Duodenal mucosa (tissue), 2 donors: ENCODE measurements around the gene TMED8.
"Not testable (repeated sequence)": the region's sequence is repeated elsewhere in the genome, so short reads cannot be mapped to it uniquely, and the experiment has no call there.

Experiments used
- H3K27ac ChIP-seq: one replicate; pipeline ENCODE4 v1.7.0; 2013; ENCODE audit warnings: low read depth, low read length
- H3K27me3 ChIP-seq, 2 donors: one replicate each; pipeline ENCODE4 v1.7.0; 2013; ENCODE audit warnings: low read length in 2 of 2, control low read depth in 1 of 2; ENCODE audit not compliant: insufficient read depth in 2 of 2, control insufficient read depth in 1 of 2
- H3K36me3 ChIP-seq, 2 donors: one replicate each; pipeline ENCODE4 v1.7.0; 2013; ENCODE audit warnings: low read length in 2 of 2, control low read depth in 1 of 2; ENCODE audit not compliant: insufficient read depth in 2 of 2, control insufficient read depth in 1 of 2
- H3K4me1 ChIP-seq, 2 donors: one replicate each; pipeline ENCODE4 v1.7.0; 2013; ENCODE audit warnings: low read length in 2 of 2, control low read depth in 1 of 2; ENCODE audit not compliant: insufficient read depth in 2 of 2, control insufficient read depth in 1 of 2
- H3K4me3 ChIP-seq, 2 donors: one replicate each; pipeline ENCODE4 v1.7.0; 2013; ENCODE audit warnings: low read length in 2 of 2, low read depth in 1 of 2
- H3K9ac ChIP-seq, 2 donors: one replicate each; pipeline ENCODE4 v1.7.0; 2013; ENCODE audit warnings: low read length in 2 of 2, low read depth in 1 of 2
- H3K9me3 ChIP-seq, 2 donors: one replicate each; pipeline ENCODE4 v1.7.0; 2013; ENCODE audit warnings: low read length in 2 of 2, control low read depth in 1 of 2; ENCODE audit not compliant: control insufficient read depth in 1 of 2

The TMED8 gene

GRCh38 chr14:77342726-77343397, 34.0 kb downstream of the TMED8 start:
- Histone ChIP-seq H3K9me3 (no peaks in the 10 kb centered on the region), H3K4me1 (no peaks in the 10 kb centered on the region), H3K27me3 (no peaks in the 10 kb centered on the region), H3K4me3 (no peak overlapping the region), H3K9ac (no peak overlapping the region), H3K27ac (no peak overlapping the region), H3K36me3 (peaks cover 6 to 40% of the 10 kb centered on the region in 2 donors)

- no peak overlapping the region for H3K9ac ChIP-seq
- H3K9me3 ChIP-seq: no peaks in the 10 kb centered on the region
- peaks cover 2 to 36% of the 10 kb centered on the region in 2 donors for H3K36me3 ChIP-seq
- no peak overlapping the region for H3K27ac ChIP-seq
- no peaks in the 10 kb centered on the region for H3K27me3 ChIP-seq
- H3K4me1 ChIP-seq: no peaks in the 10 kb centered on the region
- no peak overlapping the region for H3K4me3 ChIP-seq
Observed at GRCh38 chr14:77340389-77340788, 36.5 kb downstream of the TMED8 start.

- no peaks in the 10 kb centered on the region for H3K27me3 ChIP-seq
- no peaks in the 10 kb centered on the region for H3K9me3 ChIP-seq
- no peaks in the 10 kb centered on the region for H3K4me1 ChIP-seq
- no peak overlapping the region for H3K4me3 ChIP-seq
- no peak overlapping the region for H3K27ac ChIP-seq
- H3K36me3 ChIP-seq: peaks cover 2 to 36% of the 10 kb centered on the region in 2 donors
- no peak overlapping the region for H3K9ac ChIP-seq
Observed at GRCh38 chr14:77339407-77339806, 37.5 kb downstream of the TMED8 start.

GRCh38 chr14:77338302-77338701, 38.6 kb downstream of the TMED8 start:
- no peak overlapping the region for H3K27ac ChIP-seq
- H3K36me3 ChIP-seq: peaks cover 2 to 34% of the 10 kb centered on the region in 2 donors
- no peak overlapping the region for H3K9ac ChIP-seq
- H3K9me3 ChIP-seq: no peaks in the 10 kb centered on the region
- H3K4me3 ChIP-seq: no peak overlapping the region
- no peaks in the 10 kb centered on the region for H3K27me3 ChIP-seq
- H3K4me1 ChIP-seq: no peaks in the 10 kb centered on the region

GRCh38 chr14:77337880-77338279, 39.0 kb downstream of the TMED8 start:
- H3K9me3 ChIP-seq: no peaks in the 10 kb centered on the region
- no peak overlapping the region for H3K9ac ChIP-seq
- no peaks in the 10 kb centered on the region for H3K4me1 ChIP-seq
- no peak overlapping the region for H3K4me3 ChIP-seq
- H3K27me3 ChIP-seq: no peaks in the 10 kb centered on the region
- no peak overlapping the region for H3K27ac ChIP-seq
- H3K36me3 ChIP-seq: peaks cover 2 to 30% of the 10 kb centered on the region in 2 donors

- H3K36me3 ChIP-seq: peaks cover 2 to 26% of the 10 kb centered on the region in 2 donors
- not testable (repeated sequence) for H3K27ac ChIP-seq, H3K4me1 ChIP-seq, H3K27me3 ChIP-seq, H3K9me3 ChIP-seq, H3K4me3 ChIP-seq, H3K9ac ChIP-seq
Observed at GRCh38 chr14:77337255-77337654, 39.6 kb downstream of the TMED8 start.

- H3K36me3 ChIP-seq: peaks cover 0 to 10% of the 10 kb centered on the region in 2 donors
- no peak overlapping the region for H3K4me3 ChIP-seq
- no peaks in the 10 kb centered on the region for H3K4me1 ChIP-seq
- H3K27ac ChIP-seq: no peak overlapping the region
- H3K27me3 ChIP-seq: no peaks in the 10 kb centered on the region
- H3K9ac ChIP-seq: no peak overlapping the region
- no peaks in the 10 kb centered on the region for H3K9me3 ChIP-seq
Observed at GRCh38 chr14:77335576-77335975, 41.3 kb downstream of the TMED8 start.

- H3K27me3 ChIP-seq: no peaks in the 10 kb centered on the region
- H3K27ac ChIP-seq: no peak overlapping the region
- no peak overlapping the region for H3K4me3 ChIP-seq
- no peak overlapping the region for H3K9ac ChIP-seq
- H3K9me3 ChIP-seq: no peaks in the 10 kb centered on the region
- H3K36me3 ChIP-seq: no peaks in the 10 kb centered on the region
- peaks cover 0 to 4% of the 10 kb centered on the region in 2 donors for H3K4me1 ChIP-seq
Observed at GRCh38 chr14:77329872-77330271, 47.0 kb downstream of the TMED8 start.

- no peak overlapping the region for H3K27ac ChIP-seq
- H3K9ac ChIP-seq: no peak overlapping the region
- no peaks in the 10 kb centered on the region for H3K9me3 ChIP-seq
- H3K36me3 ChIP-seq: no peaks in the 10 kb centered on the region
- no peaks in the 10 kb centered on the region for H3K27me3 ChIP-seq
- no peak overlapping the region for H3K4me3 ChIP-seq
- H3K4me1 ChIP-seq: peaks cover 4 to 10% of the 10 kb centered on the region in 2 donors
Observed at GRCh38 chr14:77327111-77327510, 49.8 kb downstream of the TMED8 start.

- H3K27me3 ChIP-seq: no peaks in the 10 kb centered on the region
- no peak overlapping the region for H3K4me3 ChIP-seq
- H3K9ac ChIP-seq: no peak overlapping the region
- H3K4me1 ChIP-seq: peaks cover 8 to 14% of the 10 kb centered on the region in 2 donors
- no peaks in the 10 kb centered on the region for H3K9me3 ChIP-seq
- H3K27ac ChIP-seq: no peak overlapping the region
- no peaks in the 10 kb centered on the region for H3K36me3 ChIP-seq
Observed at GRCh38 chr14:77325746-77326094, 51.2 kb downstream of the TMED8 start.
